Natural killer cell (primary cell): ENCODE data around the gene ALDH6A1. TPM values are rescaled to one million over a fixed set of nuclear protein-coding genes. Genes with fewer than 3 reads are reported as not detected.

Experiments used
- ATAC-seq, 3 donors: fragments of 150-1000 bp in 2 of 3; fragments of 200-7000 bp in 1 of 3; cut with Tn5 transposase; 1 replicate in 1 of 3; 2 replicates in 2 of 3; pipeline ENCODE4 v1.10.0; 2021; ENCODE audit warnings: mild to moderate bottlenecking in 2 of 3, moderate library complexity in 2 of 3
- DNase-seq, 2 donors: peaks; one replicate each; pipeline versions ENCODE4 v3.0.0 to v3.0.0-alpha.2; 2013 to 2021; ENCODE audit warnings: mixed read lengths in 1 of 2
- H3K27ac ChIP-seq: one replicate; pipeline ENCODE4 v1.5.1; 2013; ENCODE audit warnings: mild to moderate bottlenecking, low read length
- H3K27me3 ChIP-seq: one replicate; pipeline ENCODE4 v1.6.1; 2013; ENCODE audit warnings: low read length; ENCODE audit not compliant: control insufficient read depth, insufficient read depth
- H3K36me3 ChIP-seq: one replicate; pipeline ENCODE4 v1.6.1; 2013; ENCODE audit warnings: low read length; ENCODE audit not compliant: control insufficient read depth, insufficient read depth
- H3K4me1 ChIP-seq: one replicate; pipeline ENCODE4 v1.6.1; 2013; ENCODE audit warnings: low read length; ENCODE audit not compliant: control insufficient read depth, insufficient read depth
- H3K4me3 ChIP-seq: one replicate; pipeline ENCODE4 v1.5.1; 2013; ENCODE audit warnings: low read length
- H3K9me3 ChIP-seq: one replicate; pipeline ENCODE4 v1.6.1; 2013; ENCODE audit warnings: low read length; ENCODE audit not compliant: control insufficient read depth, insufficient read depth
- H3K27ac Mint-ChIP-seq, 2 donors: one replicate each; pipeline ENCODE4 v1.8.0; 2022; ENCODE audit warnings: mild to moderate bottlenecking in 2 of 2, mixed read lengths in 2 of 2, moderate library complexity in 1 of 2
- H3K27me3 Mint-ChIP-seq, 2 donors: one replicate each; pipeline ENCODE4 v1.8.0; 2022; ENCODE audit warnings: low read depth in 2 of 2, mixed read lengths in 2 of 2
- H3K36me3 Mint-ChIP-seq: one replicate; pipeline ENCODE4 v1.8.0; 2022; ENCODE audit warnings: mixed read lengths
- H3K4me1 Mint-ChIP-seq, 2 donors: one replicate each; pipeline ENCODE4 v1.8.0; 2022; ENCODE audit warnings: mixed read lengths in 2 of 2
- H3K4me3 Mint-ChIP-seq: one replicate; pipeline ENCODE4 v1.8.0; 2022; ENCODE audit warnings: mild to moderate bottlenecking, moderate library complexity, mixed read lengths
- H3K9me3 Mint-ChIP-seq, 2 donors: one replicate each; pipeline ENCODE4 v1.8.0; 2022; ENCODE audit warnings: mixed read lengths in 2 of 2
- WGBS: methylation state at CpG from one replicate; pipeline ENCODE4 v1.1.7; 2013; ENCODE audit warnings: missing lambda C conversion rate; ENCODE audit not compliant: insufficient coverage; 5-methylcytosine and 5-hydroxymethylcytosine counted together
- intact Hi-C: fragments of 100-400 bp; cut with micrococcal nuclease; formaldehyde crosslinking; loops from one replicate; pipeline ENCODE4 v1.14.2; 2022
- total RNA-seq, 4 donors: library from RNA; stranded (reverse); fragments of 120-200 nt in 1 of 4; gene quantifications; one replicate each; pipeline versions ENCODE4 v1.2.3 to v1.2.4, GENCODE V29; 2013 to 2022
- TF ChIP-seq, protein P1 (sequence below): fragments of 200-600 bp; IDR thresholded peaks from one replicate; pipeline ENCODE4 v1.8.0; 2022; ENCODE audit warnings: antibody characterized with exemption

The ALDH6A1 gene
- total RNA-seq, 3 donors from 2014 or later (not counting 1 experiment from before 2014, with no cell fraction given) = 8.5 to 9.6 (median 9.5) TPM

DNA sequence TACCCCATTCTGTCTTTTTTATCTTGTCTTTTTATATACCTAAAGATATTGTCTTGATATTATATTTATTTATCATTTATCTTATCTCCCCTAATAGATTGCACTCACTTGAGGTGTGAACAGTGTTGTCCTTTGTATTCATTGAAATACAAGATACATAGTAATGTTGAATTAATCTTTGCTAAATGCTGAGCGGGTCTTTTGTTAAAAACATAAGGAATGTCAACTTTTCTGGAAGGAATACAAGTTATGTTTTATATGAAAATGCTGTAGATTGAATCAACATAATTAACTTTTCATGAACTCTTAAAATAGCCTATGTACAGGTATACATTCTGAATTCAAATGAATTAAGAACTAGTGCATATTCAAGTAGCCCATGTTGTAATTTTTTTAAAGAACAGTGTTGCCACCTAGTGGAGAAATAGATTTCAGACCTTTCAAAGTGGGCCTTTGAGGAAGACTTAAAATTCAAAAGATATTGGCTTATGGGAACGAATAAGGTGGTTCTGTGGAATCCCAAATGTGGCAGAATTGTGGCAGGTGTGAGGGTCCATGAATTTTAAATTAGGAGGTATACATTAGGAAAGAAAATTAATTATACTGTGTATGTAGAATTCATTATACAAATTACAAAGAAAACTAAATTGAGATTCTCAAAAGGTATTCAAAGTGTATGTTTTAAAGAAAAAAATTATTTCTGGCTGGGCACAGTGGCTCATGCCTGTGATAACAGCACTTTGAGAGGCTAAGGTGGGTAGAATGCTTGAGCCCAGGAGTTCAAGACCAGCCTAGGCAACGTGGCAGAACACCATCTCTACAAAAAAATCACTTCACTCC is 46.0 kb downstream of the ALDH6A1 start:
- TF ChIP-seq, protein P1, sequence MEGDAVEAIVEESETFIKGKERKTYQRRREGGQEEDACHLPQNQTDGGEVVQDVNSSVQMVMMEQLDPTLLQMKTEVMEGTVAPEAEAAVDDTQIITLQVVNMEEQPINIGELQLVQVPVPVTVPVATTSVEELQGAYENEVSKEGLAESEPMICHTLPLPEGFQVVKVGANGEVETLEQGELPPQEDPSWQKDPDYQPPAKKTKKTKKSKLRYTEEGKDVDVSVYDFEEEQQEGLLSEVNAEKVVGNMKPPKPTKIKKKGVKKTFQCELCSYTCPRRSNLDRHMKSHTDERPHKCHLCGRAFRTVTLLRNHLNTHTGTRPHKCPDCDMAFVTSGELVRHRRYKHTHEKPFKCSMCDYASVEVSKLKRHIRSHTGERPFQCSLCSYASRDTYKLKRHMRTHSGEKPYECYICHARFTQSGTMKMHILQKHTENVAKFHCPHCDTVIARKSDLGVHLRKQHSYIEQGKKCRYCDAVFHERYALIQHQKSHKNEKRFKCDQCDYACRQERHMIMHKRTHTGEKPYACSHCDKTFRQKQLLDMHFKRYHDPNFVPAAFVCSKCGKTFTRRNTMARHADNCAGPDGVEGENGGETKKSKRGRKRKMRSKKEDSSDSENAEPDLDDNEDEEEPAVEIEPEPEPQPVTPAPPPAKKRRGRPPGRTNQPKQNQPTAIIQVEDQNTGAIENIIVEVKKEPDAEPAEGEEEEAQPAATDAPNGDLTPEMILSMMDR = peak; percentile 87
- ATAC-seq (peak in 2 of 3 donors; percentile 48 to 49), DNase-seq (peak in 1 of 2 donors; percentile 70)
- Mint-ChIP-seq H3K4me1 (peaks cover 0 to 4% of the 10 kb centered on the region in 2 donors), H3K4me3 (no peak overlapping the region), H3K27ac (no peak overlapping the region), H3K27me3 (no peaks in the 10 kb centered on the region), H3K9me3 (no peaks in the 10 kb centered on the region), H3K36me3 (no peaks in the 10 kb centered on the region)
- Histone ChIP-seq H3K27me3 (no peaks in the 10 kb centered on the region), H3K9me3 (no peaks in the 10 kb centered on the region), H3K4me1 (no peaks in the 10 kb centered on the region), H3K36me3 (no peaks in the 10 kb centered on the region), H3K4me3 (no peak overlapping the region), H3K27ac (no peak overlapping the region)
- 21% methylated on average over 1 of the region's 3 CpGs for WGBS
- intact Hi-C loops = no loop called here

DNA sequence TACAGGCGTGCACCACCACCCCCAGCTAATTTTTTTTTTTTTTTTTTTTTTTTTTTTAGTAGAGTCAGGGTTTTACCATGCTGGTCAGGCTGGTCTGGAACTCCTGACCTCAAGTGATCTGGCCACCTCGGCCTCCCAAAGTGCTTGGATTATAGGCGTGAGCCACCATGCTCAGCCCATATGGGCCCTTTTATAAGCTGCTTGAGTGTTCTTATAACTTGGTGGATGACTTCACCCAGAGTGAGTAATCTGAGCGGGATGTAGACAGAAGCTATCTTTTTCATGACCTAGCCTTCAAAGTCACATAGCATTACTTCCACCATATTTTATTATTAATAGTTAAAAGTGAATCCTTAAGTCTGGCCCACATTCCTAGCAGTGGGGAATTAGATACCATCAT is 48.7 kb downstream of the ALDH6A1 start:
- 88% methylated on average over 2 of the region's 4 CpGs for WGBS
- DNase-seq (no peak), ATAC-seq (no peak)
- Histone ChIP-seq H3K27me3 (no peaks in the 10 kb centered on the region), H3K27ac (no peak overlapping the region), H3K36me3 (no peaks in the 10 kb centered on the region), H3K4me3 (no peak overlapping the region), H3K4me1 (no peaks in the 10 kb centered on the region), H3K9me3 (no peaks in the 10 kb centered on the region)
- H3K4me3 Mint-ChIP-seq = no peak overlapping the region
- intact Hi-C loops = no loop called here
- no peaks in the 10 kb centered on the region for H3K36me3 Mint-ChIP-seq
- TF ChIP-seq, protein P1 = no peak
- H3K27ac Mint-ChIP-seq = no peak overlapping the region
- no peaks in the 10 kb centered on the region for H3K27me3 Mint-ChIP-seq
- no peaks in the 10 kb centered on the region for H3K9me3 Mint-ChIP-seq
- peaks cover 0 to 4% of the 10 kb centered on the region in 2 donors for H3K4me1 Mint-ChIP-seq

DNA sequence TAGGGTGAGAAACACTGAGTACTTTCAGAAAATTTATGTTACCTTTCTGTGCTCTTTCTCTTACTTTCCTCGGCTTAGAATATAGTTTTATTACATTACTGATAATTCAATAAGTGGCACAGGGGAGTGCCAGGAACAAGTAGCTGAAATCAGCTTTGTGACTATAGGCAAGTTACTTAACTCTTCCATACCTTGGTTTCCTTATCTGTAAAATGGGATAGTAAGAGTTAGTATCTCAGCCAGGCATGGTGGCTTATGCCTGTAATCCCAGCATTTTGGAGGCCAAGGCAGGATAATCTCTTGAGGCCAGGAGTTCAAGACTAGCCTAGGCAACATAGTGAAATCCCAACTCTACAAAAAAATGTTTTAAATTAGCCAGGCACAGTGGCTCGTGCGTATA is 49.7 kb downstream of the ALDH6A1 start:
- WGBS = 96% methylated on average over 2 of the region's 3 CpGs
- Mint-ChIP-seq H3K27me3 (no peaks in the 10 kb centered on the region), H3K4me3 (no peak overlapping the region), H3K4me1 (peaks cover 0 to 4% of the 10 kb centered on the region in 2 donors), H3K27ac (no peak overlapping the region), H3K9me3 (no peaks in the 10 kb centered on the region), H3K36me3 (no peaks in the 10 kb centered on the region)
- TF ChIP-seq, protein P1 = no peak
- H3K9me3 ChIP-seq = no peaks in the 10 kb centered on the region
- no peaks in the 10 kb centered on the region for H3K4me1 ChIP-seq
- H3K4me3 ChIP-seq = no peak overlapping the region
- intact Hi-C loops = no loop called here
- H3K27ac ChIP-seq = no peak overlapping the region
- H3K27me3 ChIP-seq = no peaks in the 10 kb centered on the region
- DNase-seq = no peak
- no peak for ATAC-seq
- no peaks in the 10 kb centered on the region for H3K36me3 ChIP-seq

DNA sequence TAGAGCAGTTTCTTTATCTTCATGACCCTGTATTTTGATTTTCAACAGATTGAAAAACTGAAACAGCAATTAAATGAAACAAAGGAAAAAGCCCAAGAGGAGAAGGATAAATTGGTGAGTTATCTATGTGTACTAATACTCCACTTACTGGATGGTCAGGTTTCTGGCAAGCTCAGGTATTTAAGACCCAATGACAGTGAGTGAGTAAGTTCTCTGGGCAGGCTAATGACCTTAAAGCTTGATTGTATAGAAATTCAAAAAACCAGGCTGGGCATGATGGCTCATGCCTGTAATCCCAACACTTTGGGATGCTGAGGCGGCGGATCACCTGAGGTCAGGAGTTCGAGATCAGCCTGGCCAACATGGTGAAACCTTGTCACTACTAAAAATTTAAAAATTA is 55.1 kb downstream of the ALDH6A1 start:
- no peak for DNase-seq
- Histone ChIP-seq H3K9me3 (no peaks in the 10 kb centered on the region), H3K4me3 (no peak overlapping the region), H3K27me3 (no peaks in the 10 kb centered on the region), H3K4me1 (no peaks in the 10 kb centered on the region), H3K36me3 (no peaks in the 10 kb centered on the region), H3K27ac (no peak overlapping the region)
- TF ChIP-seq, protein P1 = no peak
- no peak overlapping the region for H3K27ac Mint-ChIP-seq
- no peaks in the 10 kb centered on the region for H3K27me3 Mint-ChIP-seq
- H3K4me3 Mint-ChIP-seq = no peak overlapping the region
- ATAC-seq = no peak
- no peaks in the 10 kb centered on the region for H3K36me3 Mint-ChIP-seq
- H3K9me3 Mint-ChIP-seq = no peaks in the 10 kb centered on the region
- intact Hi-C loops = no loop called here
- no peaks in the 10 kb centered on the region for H3K4me1 Mint-ChIP-seq
- WGBS = 91% methylated on average over 3 of the region's 3 CpGs
